GM21825 (cell line): ENCODE data around the gene EGFR.
"Not testable (repeated sequence)": the region's sequence is repeated elsewhere in the genome, so short reads cannot be mapped to it uniquely, and the experiment has no call there.

ENCODE experiments used
- ATAC-seq: cut with Tn5 transposase; IDR thresholded peaks from one replicate; pipeline ENCODE4 v1.9.1; 2021; ENCODE audit warnings: mild to moderate bottlenecking, moderate library complexity; ENCODE audit not compliant: unreplicated experiment

The EGFR gene

DNA sequence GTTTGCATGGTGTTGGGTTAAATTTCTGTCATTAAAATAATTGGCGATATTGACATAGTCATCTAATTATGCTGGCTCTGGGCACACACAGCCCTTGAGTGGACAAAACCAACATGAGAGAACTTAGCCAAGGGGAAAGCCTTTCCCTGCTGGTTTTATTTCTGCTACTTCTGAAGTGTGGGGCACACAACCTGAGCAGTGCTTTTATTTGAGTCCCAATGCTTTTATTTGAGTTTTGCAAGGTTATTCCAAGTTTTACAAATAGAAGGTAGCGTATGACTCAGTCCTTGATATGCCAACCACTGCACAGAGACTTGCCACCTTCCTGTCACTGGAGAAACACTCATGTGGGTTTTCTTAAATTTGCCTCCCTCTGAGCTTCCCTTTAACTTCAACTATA lies 145.7 kb downstream of the EGFR start:
- no peak for ATAC-seq

GRCh38 chr7:55165176-55165861 lies 146.5 kb downstream of the EGFR start:
- ATAC-seq = no peak

GRCh38 chr7:55167296-55167695 lies 148.5 kb downstream of the EGFR start:
- ATAC-seq = not testable (repeated sequence)

DNA sequence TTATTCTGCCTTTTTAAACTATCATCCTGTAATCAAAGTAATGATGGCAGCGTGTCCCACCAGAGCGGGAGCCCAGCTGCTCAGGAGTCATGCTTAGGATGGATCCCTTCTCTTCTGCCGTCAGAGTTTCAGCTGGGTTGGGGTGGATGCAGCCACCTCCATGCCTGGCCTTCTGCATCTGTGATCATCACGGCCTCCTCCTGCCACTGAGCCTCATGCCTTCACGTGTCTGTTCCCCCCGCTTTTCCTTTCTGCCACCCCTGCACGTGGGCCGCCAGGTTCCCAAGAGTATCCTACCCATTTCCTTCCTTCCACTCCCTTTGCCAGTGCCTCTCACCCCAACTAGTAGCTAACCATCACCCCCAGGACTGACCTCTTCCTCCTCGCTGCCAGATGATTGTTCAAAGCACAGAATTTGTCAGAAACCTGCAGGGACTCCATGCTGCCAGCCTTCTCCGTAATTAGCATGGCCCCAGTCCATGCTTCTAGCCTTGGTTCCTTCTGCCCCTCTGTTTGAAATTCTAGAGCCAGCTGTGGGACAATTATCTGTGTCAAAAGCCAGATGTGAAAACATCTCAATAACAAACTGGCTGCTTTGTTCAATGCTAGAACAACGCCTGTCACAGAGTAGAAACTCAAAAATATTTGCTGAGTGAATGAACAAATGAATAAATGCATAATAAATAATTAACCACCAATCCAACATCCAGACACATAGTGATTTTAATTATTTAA lies 151.7 kb downstream of the EGFR start:
- no peak for ATAC-seq

DNA sequence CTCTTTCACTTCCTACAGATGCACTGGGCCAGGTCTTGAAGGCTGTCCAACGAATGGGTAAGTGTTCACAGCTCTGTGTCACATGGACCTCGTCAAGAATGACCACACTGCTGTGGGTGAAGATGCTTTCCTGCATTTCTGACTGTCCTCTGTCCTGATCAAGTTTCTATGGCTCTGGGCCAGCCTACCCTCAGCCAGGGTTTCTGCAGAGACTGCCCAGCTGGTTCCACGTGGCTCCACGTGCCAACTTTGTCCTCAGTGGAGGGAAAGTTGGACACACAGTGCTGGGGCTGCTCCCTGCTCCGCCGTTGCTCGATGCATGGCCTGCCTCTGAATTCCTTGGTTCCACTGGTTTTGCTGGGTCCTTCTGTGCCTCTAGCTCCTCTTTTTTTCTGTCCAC lies 152.3 kb downstream of the EGFR start:
- no peak for ATAC-seq

DNA sequence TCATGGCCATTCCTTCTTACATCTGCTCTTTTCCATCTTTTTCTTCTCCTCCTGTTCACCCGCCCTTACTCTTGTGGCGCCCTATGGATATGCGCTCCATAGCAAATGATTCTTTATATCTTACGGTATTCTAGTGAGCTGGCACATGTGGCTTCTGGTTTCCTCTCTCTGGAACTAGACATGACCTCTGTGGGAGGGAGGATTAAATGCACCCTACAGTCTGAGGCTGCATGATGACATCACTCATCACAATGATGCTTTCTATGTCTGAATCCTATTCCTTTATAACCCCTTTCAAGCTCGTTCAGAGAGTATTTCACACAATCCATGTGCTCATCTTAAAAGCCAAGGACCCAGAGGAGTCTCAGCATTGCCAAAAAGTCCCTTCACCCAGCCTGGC lies 153.3 kb downstream of the EGFR start:
- ATAC-seq = no peak

- ATAC-seq = no peak
Observed at GRCh38 chr7:55172881-55173609, 154.2 kb downstream of the EGFR start.

- ATAC-seq = no peak
Observed at GRCh38 chr7:55173671-55174070, 154.9 kb downstream of the EGFR start.

- ATAC-seq = no peak
Observed at GRCh38 chr7:55174456-55174855, 155.6 kb downstream of the EGFR start.

DNA sequence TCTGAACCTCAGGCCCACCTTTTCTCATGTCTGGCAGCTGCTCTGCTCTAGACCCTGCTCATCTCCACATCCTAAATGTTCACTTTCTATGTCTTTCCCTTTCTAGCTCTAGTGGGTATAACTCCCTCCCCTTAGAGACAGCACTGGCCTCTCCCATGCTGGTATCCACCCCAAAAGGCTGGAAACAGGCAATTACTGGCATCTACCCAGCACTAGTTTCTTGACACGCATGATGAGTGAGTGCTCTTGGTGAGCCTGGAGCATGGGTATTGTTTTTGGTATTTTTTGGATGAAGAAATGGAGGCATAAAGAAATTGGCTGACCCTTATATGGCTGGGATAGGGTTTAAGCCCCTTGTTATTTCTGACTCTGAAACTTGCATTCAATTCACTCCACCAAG lies 156.0 kb downstream of the EGFR start:
- ATAC-seq = no peak

- ATAC-seq = no peak
Observed at GRCh38 chr7:55177068-55177530, 158.3 kb downstream of the EGFR start.

- no peak for ATAC-seq
Observed at GRCh38 chr7:55177589-55178261, 158.9 kb downstream of the EGFR start.

GRCh38 chr7:55178292-55178862 lies 159.6 kb downstream of the EGFR start:
- no peak for ATAC-seq

GRCh38 chr7:55178863-55179773 lies 160.3 kb downstream of the EGFR start:
- ATAC-seq = no peak

- no peak for ATAC-seq
Observed at GRCh38 chr7:55179931-55180682, 161.3 kb downstream of the EGFR start.

DNA sequence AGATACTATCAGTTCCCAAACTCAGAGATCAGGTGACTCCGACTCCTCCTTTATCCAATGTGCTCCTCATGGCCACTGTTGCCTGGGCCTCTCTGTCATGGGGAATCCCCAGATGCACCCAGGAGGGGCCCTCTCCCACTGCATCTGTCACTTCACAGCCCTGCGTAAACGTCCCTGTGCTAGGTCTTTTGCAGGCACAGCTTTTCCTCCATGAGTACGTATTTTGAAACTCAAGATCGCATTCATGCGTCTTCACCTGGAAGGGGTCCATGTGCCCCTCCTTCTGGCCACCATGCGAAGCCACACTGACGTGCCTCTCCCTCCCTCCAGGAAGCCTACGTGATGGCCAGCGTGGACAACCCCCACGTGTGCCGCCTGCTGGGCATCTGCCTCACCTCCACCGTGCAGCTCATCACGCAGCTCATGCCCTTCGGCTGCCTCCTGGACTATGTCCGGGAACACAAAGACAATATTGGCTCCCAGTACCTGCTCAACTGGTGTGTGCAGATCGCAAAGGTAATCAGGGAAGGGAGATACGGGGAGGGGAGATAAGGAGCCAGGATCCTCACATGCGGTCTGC lies 162.2 kb downstream of the EGFR start:
- no peak for ATAC-seq

DNA sequence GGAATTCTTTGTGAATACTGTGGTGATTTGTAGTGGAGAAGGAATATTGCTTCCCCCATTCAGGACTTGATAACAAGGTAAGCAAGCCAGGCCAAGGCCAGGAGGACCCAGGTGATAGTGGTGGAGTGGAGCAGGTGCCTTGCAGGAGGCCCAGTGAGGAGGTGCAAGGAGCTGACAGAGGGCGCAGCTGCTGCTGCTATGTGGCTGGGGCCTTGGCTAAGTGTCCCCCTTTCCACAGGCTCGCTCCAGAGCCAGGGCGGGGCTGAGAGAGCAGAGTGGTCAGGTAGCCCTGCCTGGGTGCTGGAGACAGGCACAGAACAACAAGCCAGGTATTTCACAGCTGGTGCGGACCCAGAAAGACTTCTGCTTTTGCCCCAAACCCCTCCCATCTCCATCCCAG lies 162.9 kb downstream of the EGFR start:
- ATAC-seq = no peak

- ATAC-seq = no peak
Observed at GRCh38 chr7:55183897-55184296, 165.1 kb downstream of the EGFR start.

GRCh38 chr7:55185321-55185802 lies 166.5 kb downstream of the EGFR start:
- ATAC-seq = no peak
